ENCODE data around the gene SLC34A3. TPM values are rescaled to one million over a fixed set of nuclear protein-coding genes. Genes with fewer than 3 reads are reported as not detected.
A peak's percentile ranks its signal among the peaks of the same experiment; 100 is the strongest.
"Not testable (repeated sequence)": the region's sequence is repeated elsewhere in the genome, so short reads cannot be mapped to it uniquely, and the experiment has no call there.

Gene SLC34A3
- total RNA-seq, 1 donor from 2014 or later, result 0.49 TPM

DNA sequence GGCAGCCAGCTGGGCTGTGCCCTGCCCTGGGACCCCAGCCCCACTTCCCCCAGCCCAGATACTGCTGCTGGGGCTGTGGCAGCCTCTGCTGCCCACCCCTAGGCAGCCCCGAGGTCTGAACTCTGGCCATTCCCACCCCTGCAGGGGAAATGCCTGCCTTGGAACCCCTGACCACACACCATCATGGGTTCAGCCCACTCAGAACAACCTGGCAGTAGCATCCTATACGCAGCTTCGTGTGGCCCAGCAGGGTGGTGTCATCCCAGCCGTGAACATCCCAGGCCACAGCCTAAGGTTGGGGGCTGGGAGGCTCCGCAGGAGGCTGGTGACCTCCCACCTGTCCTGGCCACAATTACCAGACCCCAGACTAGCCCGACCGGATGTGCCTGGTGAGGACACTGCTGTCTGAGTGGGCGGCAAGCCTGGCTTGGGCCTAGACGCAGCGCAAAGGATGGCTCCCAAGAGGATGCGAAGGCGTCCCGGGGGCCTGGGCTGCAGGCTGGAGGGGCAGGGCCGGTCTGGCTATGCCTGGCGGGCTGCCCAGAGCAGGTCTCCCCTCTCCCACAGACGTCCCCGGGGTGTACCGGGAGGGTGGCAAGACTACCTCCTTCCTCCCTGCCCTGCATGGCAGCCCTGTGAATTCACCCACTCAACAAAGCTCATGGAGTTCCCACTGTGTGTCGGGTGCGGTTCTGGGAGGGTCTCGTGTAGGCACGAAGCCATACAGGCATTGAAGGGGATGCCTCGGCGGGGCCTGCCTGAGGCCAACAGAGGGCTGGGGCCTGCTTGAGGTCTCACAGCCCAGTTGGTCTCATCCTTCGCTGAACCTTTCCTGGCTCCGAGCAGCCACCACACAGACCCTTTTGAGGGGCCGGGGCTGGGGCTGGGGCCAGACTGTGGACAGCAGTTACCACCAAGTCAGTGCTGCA is 1.5 kb upstream of the SLC34A3 start:
- no peak for DNase-seq (ENCODE audit: low spot score)

DNA sequence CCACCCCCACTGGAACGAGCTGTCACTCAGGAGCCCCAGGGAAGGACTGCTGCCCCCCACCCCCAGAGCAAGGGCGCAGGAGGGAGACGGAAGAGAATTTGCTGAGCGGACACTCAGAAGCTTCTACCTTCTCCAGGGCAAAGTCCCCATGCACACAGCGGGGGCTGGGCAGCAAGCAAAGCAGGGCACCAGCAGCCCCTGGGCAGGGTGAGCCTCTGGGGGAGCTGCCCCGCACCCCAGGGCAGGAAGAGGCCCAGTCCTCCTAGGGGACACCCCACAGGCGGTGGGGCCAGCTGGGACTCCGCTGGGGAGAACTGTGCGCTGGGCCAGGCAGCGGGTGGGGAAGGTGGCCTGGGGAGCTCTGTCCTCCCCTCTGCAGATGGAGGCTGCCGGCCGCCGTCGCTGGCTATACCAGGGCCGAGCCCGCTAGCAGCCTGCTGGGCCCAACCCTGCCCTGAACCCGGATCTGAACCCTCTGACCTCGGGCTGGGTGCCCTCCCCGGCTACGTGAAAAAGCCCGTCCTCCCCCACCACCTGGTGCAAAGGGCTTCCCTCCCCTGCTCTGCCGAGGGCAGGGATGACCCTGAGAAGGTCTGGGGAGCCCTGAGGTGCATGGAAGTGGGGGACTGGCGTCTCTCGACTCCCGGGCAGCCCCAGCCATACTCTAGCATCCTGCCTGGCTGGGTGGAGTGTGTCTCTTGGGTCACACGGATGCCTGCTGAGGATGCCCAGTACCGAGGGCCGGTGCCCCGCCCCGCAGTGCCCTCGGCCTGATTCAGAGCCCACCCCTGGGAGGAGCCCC is 597 bp upstream of the SLC34A3 start:
- no peak for DNase-seq (ENCODE audit: low spot score)

DNA sequence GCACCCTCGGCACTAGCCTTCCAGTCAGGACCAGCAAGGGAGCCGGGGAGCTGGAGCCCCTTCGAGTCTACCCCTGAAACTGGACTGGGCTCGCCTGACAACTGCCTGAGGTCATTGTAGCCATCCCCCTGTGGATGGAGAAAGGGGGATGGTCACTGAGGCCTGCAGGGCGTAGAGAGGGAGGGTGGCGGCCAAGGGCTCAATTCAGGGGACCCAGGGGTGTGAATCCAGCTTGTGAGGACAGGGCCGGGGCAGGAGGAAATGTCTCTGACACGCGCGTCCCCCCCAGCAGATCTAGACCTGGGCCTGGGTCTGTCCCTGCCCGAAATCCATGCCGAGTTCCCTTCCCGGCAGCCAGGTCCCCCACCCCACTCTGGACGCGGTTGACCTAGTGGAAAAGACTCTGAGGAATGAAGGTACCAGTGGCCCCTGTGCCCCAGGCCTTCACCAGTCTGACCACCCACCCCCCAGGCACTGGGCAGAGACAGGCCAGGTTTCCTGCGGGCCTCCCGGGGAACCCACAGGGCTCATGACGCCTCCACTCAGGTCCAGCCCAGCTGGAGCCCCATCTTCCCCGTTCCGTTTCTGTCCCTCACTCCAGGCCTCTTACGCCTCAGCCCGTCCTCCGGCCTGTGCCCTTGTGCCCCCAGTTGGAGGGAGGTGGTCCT is 805 bp downstream of the SLC34A3 start:
- no peak for DNase-seq (ENCODE audit: low spot score)

DNA sequence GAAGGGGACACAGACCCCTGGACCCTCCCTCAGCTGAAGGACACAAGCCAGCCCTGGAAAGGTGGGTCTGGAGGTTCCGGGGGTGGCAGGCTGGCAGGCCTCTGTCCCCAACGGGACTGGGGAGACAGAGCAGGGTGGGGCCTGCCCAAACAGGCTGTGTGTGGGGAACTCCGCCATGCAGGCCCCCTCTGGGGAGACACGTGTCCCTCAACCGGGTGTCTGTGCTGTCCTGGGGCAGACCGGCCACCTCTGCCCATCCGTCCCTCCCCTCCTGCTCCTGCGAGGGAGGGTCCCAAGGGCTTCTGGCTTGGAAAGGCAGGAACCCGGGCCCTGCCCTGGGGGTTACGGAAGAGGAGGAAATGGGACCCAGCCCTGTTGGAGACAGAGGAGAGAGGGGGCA is 1.4 kb downstream of the SLC34A3 start:
- DNase-seq (ENCODE audit: low spot score), result no peak

DNA sequence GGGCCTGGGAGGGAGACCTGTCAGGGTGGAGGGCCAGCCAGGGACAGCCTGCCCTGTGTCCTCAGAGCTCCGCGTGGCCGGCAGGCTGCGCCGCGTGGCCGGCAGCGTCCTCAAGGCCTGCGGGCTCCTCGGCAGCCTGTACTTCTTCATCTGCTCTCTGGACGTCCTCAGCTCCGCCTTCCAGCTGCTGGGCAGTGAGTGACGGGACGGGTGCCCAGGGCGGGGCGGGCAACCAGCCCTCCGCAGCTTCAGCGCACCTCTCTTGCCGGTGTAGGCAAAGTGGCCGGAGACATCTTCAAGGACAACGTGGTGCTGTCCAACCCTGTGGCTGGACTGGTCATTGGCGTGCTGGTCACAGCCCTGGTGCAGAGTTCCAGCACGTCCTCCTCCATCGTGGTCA is 1.8 kb downstream of the SLC34A3 start:
- DNase-seq (ENCODE audit: low spot score), result no peak

DNA sequence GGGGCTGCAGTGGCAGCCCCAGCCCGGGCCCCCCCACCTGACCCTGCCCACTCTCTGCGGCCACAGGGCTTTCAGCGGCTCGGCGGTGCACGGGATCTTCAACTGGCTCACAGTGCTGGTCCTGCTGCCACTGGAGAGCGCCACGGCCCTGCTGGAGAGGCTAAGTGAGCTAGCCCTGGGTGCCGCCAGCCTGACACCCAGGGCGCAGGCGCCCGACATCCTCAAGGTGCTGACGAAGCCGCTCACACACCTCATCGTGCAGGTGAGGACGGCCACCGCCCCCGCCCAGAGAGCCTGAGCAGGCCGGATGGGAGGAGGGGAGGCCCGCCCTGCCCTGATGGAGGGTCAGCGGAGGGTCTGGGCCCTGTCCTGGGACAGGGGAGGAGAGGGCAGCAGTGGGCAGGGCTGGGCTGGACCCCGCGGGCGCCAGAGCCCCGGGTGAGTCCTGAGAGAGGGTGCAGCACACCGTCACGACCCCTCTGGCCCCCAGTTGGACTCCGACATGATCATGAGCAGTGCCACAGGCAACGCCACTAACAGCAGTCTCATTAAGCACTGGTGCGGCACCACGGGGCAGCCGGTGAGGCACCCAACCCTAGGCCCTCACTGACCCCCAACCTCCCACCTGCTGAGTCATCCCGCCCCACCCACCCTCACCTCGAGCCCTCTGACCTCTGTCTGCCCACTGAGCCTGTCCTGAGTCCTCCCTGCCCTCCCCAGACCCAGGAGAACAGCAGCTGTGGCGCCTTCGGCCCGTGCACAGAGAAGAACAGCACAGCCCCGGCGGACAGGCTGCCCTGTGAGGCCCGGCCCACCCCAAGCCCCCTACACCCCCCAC is 2.7 kb downstream of the SLC34A3 start:
- no peak for DNase-seq (ENCODE audit: low spot score)

DNA sequence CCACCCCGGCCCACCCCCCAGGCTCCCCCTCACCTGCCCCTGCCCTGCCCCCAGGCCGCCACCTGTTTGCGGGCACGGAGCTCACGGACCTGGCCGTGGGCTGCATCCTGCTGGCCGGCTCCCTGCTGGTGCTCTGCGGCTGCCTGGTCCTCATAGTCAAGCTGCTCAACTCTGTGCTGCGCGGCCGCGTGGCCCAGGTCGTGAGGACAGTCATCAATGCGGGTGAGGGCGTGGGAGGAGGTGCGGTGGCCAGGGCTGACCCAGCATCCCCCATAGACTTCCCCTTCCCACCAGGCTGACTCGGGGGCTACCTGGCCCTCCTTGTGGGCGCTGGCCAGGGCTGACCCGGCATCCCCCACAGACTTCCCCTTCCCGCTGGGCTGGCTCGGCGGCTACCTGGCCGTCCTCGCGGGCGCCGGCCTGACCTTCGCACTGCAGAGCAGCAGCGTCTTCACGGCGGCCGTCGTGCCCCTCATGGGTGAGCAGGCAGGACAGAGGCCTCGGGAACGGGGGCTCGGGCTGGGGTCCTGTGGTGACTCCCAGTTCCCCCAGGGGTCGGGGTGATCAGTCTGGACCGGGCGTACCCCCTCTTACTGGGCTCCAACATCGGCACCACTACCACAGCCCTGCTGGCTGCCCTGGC is 3.5 kb downstream of the SLC34A3 start:
- no peak for DNase-seq (ENCODE audit: low spot score)

DNA sequence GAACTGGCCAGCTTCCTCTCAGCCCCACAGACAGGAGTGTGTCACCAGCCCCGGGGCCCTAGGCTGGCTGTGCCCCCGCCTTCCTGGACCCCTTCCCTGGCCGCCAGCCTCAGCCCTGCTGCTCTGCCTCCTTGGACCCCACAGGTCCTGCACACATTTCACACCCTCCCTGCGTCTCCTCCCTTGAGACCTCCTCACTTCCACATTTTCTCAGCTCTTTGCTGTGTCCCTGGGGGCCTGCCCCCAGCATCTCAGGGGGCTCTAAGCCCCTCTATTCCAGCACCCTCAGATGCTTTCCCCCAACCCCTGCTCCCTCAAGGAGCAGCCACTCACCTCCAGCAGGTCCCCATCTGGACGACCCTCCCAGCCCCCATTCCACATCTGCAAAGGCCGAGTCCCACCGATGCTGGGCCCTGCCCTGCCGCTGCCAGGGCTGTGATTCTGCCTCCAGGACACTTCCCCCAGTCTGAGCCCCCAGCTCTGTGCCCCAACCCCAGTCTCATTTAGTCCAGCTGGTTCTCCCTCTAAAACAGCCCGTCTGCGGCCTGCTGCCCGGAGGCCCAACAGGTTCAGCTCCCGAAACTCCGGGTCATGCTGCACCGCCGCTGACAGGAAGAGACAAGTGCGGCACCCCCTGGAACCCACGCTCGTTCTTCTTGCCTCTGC is 4.2 kb downstream of the SLC34A3 start:
- DNase-seq (ENCODE audit: low spot score), result no peak

DNA sequence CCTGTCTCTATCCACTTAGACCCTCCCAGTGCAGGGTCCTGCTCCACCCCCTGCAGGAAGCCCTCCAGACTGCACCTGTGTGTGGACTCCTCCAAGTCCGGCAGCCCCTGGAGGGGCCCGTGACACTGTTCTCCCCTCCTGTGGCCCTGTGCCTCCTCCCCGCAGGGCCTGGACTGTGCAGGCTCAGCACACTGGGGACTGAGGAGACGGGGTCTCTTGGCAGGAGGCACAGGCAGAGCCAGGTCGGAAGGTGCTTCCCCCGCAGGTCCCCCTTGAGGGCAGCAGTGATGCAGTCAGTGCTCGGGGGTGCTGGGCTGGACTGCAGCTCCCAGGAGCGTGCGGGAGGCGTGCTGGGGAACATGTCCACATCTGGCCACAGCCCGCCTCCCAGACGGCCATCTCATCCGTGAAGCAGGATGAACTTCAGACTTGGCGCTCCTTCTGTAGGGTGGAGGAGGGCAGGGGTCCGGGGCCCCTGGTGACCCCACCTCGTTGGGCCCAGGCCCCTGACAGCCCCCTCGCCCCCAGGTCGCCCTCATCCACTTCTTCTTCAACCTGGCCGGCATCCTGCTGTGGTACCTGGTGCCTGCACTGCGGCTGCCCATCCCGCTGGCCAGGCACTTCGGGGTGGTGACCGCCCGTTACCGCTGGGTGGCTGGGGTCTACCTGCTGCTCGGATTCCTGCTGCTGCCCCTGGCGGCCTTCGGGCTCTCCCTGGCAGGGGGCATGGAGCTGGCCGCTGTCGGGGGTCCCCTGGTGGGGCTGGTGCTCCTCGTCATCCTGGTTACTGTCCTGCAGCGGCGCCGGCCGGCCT is 4.9 kb downstream of the SLC34A3 start:
- DNase-seq (ENCODE audit: low spot score), result no peak

DNA sequence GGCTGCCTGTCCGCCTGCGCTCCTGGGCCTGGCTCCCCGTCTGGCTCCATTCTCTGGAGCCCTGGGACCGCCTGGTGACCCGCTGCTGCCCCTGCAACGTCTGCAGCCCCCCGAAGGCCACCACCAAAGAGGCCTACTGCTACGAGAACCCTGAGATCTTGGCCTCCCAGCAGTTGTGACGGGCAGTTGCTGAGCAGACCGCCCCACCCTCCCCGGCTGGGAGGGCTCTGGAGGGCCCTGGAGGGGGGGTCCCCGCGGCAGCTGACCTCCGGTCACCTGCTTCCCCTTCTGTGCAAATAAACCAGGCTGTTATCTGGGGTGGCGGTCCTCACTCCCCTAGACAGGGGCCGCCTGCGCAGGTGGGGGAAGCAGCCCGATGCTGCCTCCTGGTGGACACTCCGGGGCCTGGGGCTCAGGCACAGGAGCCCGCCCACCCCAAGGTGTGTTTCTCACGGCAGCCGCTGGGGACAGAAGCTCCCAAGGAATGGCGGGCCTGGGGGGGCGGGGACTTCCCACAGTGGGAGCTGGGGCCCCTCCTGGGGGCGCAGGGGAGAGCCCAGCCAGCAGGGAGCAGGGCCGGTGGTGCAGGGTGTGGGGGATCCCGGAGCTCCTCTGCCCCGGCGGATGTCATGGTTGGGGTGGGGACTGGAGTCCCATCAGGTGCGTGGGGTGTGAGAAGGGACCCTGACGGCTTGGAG is 5.7 kb downstream of the SLC34A3 start:
- DNase-seq (ENCODE audit: low spot score), result peak; percentile 85

DNA sequence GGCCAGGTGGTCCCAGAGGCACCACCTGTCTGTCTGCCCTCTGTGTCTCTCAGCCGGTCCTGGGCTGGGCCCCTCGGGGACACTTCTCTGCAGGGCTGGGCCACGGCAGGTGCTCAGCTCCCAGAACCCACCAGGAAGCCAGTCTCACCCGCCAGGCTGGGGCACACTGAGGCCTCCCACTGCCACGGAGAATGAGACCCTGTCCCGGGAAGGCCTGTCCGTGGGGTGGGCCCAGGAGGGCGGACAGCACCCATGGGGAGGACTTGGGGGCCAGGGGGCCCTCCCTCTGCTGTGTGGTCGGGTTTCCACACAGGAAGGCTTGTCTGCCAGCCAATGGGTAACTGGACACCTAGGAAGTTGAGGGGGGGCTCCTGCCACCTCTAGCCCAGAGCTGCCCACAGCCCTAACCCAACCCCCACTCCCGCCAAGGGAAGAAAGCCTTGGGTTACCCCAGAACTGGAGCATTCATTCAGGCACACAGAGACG is 6.3 kb downstream of the SLC34A3 start:
- no peak for DNase-seq (ENCODE audit: low spot score)

DNA sequence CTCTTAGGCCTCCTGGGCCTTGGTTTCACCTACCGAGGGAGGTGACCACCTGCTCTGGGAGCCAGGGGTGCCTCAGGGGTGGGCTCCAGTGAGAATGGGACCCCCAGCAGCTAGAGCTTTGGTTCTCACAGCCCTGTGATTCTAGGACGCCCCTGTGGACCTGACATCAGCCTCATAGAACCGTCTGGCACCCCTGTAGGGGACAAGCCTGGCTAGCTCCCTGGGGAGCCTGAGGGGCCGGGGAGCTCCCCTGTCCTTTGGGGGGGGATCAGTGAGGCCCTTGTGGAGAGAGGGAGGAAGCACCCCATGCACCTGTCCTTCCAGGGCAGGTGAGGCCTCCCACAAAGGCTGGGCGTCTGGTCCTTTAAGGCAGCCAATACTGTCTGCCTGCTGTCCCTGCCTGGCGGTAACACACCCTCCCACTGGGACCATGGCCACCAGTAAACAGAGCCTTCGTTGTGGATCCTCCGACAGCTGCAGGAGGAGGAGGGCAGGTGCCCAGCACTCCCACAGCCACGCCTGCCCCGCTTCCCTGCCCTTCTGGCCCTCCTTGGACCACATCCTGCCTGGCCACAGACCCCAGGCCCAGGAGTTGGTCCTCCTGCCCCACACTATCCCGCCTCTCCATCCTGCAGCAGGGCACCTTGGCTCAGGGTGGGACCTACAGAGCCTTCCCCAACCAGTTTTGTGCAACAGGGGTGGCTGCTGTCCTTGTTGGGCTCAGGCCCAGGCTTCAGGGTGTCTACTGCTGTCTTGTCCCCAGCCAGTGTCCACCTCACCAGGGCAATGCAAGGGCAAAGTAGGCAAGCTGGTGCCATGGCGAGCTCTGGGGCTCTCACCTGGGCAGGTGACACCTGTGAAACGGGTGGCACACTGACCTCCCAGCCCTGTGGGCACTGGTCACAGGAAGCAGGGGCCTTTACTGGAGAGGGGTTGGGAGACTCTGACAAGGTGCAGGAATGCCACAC is 7.3 kb downstream of the SLC34A3 start:
- DNase-seq (ENCODE audit: low spot score), result no peak

DNA sequence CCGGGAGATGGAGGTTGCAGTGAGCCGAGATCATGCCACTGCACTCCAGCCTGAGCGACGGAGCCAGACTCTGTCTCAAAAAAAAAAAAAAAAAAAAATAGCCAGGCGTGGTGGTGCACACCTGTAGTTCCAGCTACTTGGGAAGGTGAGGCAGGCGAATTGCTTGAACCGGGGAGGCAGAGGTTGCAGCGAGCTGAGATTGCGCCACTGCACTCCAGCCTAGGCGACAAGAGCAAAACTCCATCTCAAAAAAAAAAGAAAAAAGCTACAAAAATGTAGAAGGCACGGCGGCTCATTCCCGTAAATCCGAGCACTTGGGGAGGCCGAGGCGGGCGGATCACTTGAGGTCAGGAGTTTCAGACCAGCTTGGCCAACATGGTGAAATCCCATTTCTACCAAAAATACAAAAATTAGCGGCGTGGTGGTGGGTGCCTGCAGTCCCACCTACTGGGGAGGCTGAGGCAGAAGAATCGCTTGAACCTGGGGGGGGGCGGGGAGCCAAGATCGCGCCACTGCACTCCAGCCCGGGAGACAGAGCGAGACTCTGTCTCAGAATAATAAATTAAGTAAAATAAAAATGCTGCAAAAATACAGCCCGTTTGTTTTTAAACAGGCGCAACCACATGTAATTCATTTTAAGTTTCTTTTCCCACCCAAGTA is 9.0 kb downstream of the SLC34A3 start:
- not testable (repeated sequence) for DNase-seq (ENCODE audit: low spot score)

DNA sequence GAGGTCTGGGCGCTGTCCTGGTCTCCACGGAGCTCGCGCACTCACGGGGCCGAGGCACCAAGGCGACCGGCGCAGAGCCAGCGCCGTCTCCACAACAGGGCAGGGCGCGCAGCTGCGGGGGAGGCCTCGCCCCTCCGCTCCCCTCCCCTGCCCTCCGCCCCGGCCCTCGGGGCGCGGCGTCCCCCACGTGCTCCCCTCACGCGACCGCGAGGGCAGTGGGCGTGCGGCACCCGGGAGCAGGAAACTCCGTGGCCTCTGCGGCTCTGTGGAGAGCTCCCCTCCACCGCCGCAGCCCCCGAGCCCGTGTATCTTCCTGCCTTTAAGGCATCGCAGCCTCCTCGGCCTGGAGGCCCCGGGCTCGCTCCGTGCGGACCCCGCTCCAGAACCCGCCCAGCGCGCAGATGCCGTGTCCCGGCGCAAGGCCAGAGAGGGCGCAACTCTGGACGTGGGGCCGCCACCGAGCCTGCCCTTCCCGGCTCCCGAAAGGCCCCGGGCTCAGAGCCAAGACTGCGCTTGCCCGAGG is 9.7 kb downstream of the SLC34A3 start:
- DNase-seq (ENCODE audit: low spot score), result peak; percentile 60

DNA sequence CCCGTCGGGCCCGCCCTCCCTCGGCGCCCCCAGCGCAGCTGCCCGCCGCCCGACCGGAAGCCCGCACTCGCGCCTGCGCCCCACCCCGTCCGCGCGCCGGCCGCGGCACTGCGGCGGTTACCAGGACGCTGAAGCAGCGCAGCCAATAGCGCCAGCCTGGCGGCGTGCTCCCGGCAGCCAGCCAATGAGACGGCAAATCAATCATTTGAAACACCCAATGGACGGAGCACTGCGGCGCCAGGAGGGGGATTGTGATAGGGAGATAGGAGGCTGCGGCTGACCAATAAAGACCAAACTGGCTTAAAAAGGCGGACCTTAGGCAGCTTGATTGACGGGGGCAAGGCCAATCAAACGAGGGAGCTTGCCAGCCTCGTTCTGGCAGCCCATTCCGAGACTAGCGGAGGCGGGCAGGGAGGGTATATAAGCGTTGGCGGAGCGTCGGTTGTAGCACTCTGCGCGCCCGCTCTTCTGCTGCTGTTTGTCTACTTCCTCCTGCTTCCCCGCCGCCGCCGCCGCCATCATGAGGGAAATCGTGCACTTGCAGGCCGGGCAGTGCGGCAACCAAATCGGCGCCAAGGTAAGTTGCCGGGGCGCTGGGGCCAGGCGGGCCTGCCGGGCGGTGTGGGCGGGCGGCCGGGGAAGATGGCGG is 10.3 kb downstream of the SLC34A3 start, which contains the start of gene TUBB4B:
TUBB4B (plus strand) TSS at position 447 of the 649 bp plus-strand sequence; CDS start at position 521, 74 bp downstream.
- peak; percentile 99 for DNase-seq (ENCODE audit: low spot score)
